HG03558 (cell line): ENCODE measurements around the gene IL17RA.

Experiments used
- ATAC-seq: cut with Tn5 transposase; IDR thresholded peaks from one replicate; pipeline ENCODE4 v1.9.1; 2021; ENCODE audit warnings: moderate number of reproducible peaks; ENCODE audit not compliant: unreplicated experiment; ENCODE audit errors: extremely low read depth

IL17RA gene

DNA sequence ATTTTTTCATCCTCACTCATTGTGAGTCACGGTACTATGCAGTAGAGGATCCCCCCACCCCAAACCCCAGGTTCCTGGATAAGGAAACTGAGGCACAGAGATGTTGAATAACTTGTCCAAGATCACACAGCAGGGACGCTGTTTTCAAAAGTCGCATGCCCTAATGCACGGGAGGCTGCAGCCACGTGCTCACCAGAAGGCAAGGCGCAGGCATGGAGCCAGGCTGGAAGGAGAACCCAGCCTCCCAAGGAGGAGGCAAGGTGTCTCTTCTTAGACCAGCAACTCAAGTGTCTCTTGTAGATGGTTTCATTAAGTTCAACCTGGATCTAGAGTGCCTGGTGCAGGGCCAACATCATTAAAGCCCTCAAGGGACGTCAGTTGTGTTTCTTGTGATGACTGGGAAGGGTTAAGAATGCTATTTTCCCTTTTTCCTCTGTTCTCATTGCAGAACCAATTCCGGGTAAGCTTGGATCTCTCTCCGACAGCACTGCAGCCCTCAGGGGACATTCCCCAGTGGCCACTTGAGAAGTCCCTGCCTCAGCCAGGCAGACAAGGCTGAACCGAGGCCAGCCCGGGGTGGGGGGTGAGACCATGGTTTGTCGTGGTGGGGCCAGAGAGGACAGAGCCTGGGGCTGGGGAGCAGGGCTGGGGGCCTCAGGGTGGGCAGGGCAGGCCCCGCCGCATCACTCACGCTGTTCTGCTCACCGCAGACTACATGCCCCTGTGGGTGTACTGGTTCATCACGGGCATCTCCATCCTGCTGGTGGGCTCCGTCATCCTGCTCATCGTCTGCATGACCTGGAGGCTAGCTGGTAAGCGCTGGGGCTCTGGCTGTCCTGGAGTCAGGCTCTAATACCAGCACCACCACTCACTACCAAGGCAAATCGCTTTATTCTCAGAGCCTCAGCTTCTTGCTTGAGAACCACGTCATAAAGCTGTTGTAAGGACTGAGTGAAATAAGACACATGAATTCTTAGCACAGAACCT, 20.6 kb downstream of the IL17RA start:
- ATAC-seq, result no peak

DNA sequence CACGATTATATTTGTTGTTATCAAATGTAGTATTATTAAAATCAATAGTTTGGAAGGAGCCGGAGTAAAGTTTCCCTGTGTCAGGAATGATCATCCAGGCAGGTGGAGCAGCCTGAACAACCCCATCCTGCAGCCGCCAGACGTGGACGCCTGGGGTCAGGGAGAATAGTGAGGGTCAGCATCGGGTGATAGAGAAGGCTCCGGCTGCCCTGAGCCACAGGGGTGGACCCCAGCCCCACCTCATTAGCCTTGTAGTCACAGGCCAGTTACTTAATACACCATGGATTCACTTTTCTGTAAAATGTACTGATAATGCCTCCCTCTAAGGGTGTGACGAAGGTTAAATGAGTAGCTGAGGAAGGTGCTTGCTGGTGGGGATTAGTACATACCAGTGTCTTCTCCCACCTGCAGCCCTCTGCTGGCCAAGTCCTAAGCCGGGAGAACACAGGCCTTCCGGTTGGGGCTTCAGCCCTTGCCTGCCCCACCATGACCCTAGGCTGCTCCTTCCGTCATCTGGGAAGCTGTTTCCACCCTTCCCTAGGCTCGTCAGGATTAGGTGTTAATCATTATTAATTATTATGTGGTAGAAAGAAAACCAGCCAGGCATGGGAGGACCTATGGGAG, 21.5 kb downstream of the IL17RA start:
- no peak for ATAC-seq

DNA sequence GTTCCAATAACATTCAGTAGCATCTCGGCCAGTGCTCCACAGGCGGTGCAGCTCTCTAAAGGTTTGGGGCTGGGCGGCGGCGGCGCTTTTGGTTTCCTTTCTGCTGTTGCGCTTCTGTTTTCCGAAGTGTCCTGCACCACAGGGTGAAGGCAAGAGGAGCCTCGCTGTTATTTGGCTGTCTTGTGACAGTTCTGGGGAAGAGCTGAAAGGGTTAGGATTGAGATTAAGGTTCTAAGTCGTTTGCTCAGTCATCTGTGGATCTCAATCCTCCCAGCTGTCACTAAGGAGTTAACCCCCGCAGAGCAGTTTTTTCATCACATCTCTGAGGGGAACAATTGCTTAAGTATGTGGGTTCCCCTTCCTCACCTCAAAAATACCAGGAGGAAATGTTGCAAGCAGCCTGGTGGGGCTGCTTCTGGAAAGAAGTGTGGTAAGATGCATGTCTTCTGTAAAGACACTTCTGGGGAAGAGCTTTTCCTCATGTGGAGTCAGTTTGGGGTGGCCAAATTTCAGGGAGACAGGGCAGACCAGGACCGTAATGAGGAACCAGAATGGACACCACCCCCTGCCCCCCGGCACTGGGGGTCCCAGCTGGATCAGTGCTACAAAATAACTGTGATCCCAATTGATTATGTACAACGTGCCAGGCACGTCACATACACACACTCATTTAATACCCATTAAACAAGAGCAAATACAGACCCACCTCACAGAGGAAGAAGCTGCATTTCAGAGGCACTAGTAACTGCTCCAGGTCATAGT, 22.2 kb downstream of the IL17RA start:
- no peak for ATAC-seq

DNA sequence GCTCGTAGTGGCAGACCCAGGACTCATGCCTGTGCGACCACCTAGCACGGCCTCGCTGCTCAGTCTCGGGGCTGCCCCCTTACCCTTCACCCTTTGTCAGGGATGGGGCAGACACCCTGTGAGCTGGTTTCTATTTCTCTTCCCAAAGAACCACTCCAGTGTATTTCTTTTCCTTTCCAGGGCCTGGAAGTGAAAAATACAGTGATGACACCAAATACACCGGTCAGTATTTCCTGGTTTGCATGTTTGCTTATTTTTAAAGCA, 22.7 kb downstream of the IL17RA start:
- no peak for ATAC-seq

DNA sequence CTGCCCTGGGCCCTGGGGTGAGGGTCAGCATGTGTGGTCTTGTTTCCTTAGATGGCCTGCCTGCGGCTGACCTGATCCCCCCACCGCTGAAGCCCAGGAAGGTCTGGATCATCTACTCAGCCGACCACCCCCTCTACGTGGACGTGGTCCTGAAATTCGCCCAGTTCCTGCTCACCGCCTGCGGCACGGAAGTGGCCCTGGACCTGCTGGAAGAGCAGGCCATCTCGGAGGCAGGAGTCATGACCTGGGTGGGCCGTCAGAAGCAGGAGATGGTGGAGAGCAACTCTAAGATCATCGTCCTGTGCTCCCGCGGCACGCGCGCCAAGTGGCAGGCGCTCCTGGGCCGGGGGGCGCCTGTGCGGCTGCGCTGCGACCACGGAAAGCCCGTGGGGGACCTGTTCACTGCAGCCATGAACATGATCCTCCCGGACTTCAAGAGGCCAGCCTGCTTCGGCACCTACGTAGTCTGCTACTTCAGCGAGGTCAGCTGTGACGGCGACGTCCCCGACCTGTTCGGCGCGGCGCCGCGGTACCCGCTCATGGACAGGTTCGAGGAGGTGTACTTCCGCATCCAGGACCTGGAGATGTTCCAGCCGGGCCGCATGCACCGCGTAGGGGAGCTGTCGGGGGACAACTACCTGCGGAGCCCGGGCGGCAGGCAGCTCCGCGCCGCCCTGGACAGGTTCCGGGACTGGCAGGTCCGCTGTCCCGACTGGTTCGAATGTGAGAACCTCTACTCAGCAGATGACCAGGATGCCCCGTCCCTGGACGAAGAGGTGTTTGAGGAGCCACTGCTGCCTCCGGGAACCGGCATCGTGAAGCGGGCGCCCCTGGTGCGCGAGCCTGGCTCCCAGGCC, 23.7 kb downstream of the IL17RA start:
- ATAC-seq, result no peak

DNA sequence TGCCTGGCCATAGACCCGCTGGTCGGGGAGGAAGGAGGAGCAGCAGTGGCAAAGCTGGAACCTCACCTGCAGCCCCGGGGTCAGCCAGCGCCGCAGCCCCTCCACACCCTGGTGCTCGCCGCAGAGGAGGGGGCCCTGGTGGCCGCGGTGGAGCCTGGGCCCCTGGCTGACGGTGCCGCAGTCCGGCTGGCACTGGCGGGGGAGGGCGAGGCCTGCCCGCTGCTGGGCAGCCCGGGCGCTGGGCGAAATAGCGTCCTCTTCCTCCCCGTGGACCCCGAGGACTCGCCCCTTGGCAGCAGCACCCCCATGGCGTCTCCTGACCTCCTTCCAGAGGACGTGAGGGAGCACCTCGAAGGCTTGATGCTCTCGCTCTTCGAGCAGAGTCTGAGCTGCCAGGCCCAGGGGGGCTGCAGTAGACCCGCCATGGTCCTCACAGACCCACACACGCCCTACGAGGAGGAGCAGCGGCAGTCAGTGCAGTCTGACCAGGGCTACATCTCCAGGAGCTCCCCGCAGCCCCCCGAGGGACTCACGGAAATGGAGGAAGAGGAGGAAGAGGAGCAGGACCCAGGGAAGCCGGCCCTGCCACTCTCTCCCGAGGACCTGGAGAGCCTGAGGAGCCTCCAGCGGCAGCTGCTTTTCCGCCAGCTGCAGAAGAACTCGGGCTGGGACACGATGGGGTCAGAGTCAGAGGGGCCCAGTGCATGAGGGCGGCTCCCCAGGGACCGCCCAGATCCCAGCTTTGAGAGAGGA, 24.5 kb downstream of the IL17RA start:
- ATAC-seq, result no peak

DNA sequence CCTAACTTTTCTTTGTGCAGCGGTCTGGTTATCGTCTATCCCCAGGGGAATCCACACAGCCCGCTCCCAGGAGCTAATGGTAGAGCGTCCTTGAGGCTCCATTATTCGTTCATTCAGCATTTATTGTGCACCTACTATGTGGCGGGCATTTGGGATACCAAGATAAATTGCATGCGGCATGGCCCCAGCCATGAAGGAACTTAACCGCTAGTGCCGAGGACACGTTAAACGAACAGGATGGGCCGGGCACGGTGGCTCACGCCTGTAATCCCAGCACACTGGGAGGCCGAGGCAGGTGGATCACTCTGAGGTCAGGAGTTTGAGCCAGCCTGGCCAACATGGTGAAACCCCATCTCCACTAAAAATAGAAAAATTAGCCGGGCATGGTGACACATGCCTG, 25.2 kb downstream of the IL17RA start:
- ATAC-seq, result no peak

DNA sequence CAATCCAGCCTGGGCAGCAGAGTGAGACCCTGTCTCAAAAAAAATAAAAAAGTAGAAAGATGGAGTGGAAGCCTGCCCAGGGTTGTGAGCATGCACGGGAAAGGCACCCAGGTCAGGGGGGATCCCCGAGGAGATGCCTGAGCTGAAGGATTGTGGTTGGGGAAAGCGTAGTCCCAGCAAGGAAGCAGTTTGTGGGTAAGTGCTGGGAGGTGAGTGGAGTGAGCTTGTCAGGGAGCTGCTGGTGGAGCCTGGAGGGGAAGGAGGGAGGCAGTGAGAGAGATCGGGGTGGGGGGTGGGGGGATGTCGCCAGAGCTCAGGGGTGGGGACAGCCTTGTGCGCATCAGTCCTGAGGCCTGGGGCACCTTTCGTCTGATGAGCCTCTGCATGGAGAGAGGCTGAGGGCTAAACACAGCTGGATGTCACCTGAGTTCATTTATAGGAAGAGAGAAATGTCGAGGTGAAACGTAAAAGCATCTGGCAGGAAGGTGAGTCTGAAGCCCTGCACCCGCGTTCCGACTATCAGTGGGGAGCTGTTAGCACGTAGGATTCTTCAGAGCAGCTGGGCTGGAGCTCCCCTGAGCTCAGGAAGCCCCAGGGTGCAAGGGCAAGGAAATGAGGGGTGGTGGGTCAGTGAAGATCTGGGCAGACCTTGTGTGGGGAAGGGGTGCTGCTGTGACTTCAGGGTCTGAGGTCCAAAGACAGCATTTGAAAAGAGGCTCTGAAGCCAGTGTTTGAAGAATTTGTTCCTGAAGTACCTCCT, 26.2 kb downstream of the IL17RA start:
- no peak for ATAC-seq

DNA sequence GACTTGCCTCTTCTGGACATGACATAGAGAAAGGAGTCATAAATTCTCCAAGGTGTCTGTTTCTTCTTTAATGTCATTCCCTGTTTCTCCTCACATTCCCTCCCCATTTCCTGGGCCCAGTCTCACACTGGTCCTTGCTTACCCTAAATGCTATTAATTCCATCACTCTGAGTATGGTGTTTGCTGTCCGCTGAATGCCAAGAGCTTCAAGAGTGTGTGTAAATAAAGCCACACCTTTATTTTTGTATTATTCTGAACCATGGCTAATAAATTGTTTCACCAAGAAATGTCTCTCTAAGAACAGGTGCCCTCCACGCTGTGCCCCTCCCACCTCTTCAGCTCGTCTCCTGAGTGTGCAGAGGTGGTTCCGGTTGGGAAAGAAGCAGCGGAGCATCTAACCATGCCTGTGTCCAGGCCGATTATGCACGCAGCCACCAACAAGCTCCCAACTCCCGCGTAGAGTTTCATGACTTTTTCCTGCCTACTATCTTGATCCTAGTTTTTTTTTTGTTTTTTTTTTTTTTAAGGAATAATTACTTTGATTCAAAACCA, 27.8 kb downstream of the IL17RA start:
- no peak for ATAC-seq

DNA sequence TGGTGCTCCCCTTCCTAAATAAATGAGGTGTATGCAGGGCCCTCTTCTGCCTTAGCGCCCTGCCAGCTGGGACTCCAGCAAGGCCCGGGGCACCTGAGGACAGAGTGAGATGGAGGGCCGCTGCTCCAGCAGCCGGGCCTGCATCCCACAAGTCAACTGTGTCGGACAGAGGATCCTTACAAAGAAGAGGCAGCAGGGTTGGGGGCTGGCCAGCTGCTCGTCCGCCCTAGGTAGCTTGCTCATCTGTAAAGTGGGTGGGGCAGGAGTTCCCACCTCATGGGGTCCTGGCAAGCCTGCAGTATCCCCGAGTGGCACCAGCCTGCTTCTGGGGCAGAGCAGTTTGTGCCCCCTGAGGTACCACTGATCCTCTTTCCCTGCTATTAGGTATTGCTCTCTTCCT, 28.8 kb downstream of the IL17RA start:
- ATAC-seq, result no peak

DNA sequence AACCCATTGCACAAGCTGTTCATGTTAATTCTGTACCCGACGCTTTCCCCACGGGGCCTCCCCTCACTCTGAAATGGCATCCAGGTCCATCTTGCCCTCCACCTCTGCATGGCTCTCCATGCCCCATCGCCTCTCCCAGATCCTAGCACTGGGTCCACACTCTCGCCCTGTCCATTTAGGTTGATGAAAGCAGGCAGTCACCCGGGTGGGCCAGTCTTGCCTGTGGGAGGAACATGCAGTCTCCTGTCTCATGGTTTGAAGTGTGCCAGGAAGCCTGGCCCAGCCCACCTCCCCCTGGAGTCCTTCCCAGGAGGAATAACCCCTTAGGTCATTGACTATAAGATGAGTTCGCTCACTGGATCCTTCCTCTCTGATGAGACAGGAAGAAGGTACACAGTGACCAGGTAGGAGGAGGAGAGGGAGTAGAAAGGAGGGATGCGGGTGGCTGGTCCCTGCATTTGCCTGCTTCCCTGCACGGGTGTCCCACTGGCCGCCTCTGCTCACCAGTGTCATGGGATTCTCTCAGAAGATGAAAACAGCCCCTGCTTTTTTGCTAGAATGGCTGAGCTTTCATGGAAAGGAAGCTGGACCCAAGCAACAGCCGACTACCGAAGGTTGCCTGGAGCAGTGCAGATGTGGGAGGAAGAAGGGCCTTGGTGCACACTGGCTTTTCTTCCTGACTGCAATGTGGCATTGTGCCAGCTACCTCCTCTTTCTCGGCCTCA, 29.5 kb downstream of the IL17RA start:
- no peak for ATAC-seq

DNA sequence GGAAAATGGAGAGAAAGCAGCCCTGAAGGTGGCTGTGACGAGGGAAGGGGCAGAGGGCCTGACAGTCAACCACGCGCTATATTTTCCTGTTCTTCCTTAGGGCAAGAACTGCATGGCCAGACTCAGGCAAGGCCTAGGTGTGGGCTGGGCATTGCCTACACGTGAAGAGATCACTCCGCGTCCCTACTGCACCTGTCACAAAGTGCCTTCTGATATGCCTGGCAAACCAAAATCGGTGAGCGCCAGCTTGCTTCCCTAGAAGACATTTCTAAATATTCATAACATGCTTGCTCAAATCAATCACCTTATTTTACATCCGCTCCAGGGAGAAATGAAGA, 30.1 kb downstream of the IL17RA start:
- ATAC-seq, result no peak

DNA sequence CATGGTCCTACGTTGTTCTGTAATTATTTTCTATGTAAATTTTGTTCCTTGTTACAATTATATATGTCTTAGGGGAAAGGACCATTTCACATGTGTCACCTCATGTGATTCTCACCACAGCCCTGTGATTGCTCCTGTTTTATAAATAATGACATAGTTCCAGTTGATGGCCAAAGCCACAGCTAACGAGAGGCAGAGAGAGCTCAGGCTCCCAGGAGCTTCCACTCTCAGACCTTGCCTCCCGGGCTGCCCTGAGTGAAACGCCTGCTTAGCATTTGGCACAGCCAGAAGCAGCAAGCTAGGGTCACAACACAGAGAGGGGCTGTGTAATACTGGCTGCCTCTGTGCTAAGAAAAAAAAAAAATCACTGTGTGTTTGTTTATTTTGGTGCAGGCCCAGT, 30.4 kb downstream of the IL17RA start:
- no peak for ATAC-seq

DNA sequence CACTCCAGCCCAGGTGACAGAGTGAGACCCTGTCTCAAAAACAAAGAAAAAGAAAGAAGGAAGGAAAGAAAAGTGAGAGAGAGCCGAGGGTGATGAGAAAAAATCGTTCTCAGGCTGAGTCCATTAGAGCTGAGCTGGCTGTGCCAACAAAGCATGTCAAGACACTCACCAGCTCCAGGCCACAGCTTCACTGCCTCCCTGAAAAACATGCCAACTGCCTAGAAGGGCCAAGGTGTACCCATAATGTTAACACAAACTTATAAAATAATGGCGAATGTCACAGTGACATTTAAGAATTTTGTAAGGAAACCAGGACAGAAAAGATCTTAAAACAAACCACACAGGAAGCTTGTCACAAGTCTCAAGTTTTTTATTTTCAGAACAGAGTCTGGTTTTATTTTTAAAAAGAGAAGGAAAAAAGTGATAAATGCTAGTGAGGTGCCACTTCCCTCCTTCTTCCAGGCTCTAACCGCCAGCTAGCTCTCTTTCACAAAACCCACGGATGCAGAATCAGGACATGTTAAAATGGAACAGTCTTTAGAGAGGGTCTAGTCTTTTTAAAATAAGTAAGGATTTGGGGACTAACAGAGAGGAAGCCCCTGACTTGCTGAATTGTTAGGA, 31.3 kb downstream of the IL17RA start:
- ATAC-seq, result no peak

DNA sequence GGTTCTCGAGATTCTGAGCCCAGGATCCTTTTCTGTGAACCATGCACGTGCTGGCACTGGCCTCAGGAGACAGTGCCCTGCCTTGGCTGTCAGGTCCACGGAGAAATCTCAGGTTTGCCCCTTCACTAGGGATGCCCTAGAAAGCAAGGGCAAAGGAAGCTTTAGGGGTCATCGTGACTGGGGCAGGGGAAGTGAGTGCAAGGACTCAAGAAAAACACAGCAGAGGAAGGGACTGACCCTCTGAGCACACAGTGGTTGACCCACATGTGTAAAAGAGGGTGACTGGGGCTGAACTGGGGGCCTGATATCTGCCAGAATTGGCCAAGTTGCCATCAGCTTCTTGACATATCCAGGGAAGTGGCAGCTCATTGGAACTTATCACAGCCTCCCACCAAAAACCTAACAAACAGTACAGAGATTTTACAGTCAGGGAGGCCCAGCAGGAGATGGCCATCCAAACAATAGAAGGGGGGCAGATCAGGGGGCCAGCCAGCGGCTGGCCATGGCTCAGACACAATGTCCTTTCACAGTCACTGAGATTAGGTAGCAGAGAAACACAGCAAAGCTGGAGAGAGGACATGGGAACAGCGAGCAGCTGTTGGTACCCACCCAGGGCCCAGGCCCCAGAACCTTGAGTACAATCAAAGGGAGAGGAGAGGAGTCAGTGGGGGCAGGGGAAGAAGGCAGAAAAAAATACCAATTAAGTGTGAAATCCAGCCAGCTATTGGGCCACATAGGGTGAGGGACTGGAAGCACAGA, 32.0 kb downstream of the IL17RA start:
- no peak for ATAC-seq

DNA sequence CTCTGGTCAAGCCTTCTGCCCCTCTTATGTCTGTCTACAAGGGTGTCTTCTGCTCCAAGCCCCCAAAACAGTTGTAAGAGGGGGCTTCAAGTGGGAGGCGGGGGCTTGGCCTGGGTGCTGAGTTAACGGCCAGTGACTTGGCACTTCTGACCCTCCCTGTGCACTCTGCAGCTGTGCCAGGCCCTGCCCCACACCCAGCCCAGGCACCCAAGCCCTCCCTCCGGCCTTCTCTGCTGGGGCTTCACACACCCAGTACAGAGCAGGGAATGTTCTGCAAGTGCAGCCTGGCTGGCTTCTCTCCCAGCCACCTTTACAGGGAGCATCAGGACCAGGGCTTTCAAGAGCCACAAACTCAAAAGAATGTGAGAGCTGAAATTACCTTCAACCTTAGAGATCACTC, 32.6 kb downstream of the IL17RA start:
- no peak for ATAC-seq

DNA sequence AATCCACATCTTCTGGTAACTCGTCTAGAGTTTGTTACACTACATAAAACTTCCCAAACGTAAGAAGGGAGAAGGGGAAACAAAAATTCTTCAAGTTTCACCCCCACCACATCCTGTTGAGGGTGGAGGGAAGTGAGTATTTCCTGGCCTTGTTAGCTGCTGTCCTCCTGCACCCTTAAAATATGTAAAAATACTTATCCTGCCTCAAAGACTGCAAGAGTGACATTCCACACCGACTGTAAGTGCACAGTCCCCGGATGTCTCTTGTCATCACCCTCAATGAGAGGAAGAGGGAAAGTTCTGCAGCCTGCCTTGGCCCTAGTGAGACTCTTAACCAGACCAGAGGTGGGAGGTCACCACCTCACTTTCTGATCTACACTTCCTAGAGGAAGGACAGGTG, 33.1 kb downstream of the IL17RA start:
- no peak for ATAC-seq
